Measurements from ENCODE around the gene MSI2.

Gene MSI2

GRCh38 chr17:57403236-57403635, 146.9 kb downstream of the MSI2 start:
- ChIA-PET POLR2A (interaction anchor here (1.0 kb wide), 1 partner anchor 25 kb away, joined by 3 read pairs; no protein-coding TSS in a partner anchor), CTCF (interaction anchor here (1.6 kb wide), 1 partner anchor 159 kb away, joined by 4 read pairs; no protein-coding TSS in a partner anchor)
- TF ChIP-seq ARNT (IDR thresholded peaks at IDR 0.05) (no peak), BHLHE40 (IDR thresholded peaks at IDR 0.05; ENCODE audit: borderline replicate concordance) (no peak), HDGF (IDR thresholded peaks at IDR 0.05; ENCODE audit: borderline replicate concordance) (no peak), LEF1 (IDR thresholded peaks at IDR 0.05; ENCODE audit: borderline replicate concordance) (no peak), ELF4 (IDR thresholded peaks at IDR 0.05) (no peak), PKNOX1 (IDR thresholded peaks at IDR 0.05) (no peak), FOXK2 (IDR thresholded peaks at IDR 0.05) (no peak), FOXM1 (IDR thresholded peaks at IDR 0.05; ENCODE audit: borderline replicate concordance) (no peak), ZNF384 (IDR thresholded peaks at IDR 0.05) (no peak), SUZ12 (IDR thresholded peaks at IDR 0.05) (no peak), SP1 (IDR thresholded peaks at IDR 0.05) (no peak), NFRKB (IDR thresholded peaks at IDR 0.05) (no peak)
- DNase-seq (ENCODE audit: extremely low spot score): no peak

GRCh38 chr17:57404073-57404472, 147.8 kb downstream of the MSI2 start:
- DNase-seq (ENCODE audit: extremely low spot score): no peak
- TF ChIP-seq TARDBP (IDR thresholded peaks at IDR 0.05) (no peak), ELF4 (IDR thresholded peaks at IDR 0.05) (no peak), HDGF (IDR thresholded peaks at IDR 0.05; ENCODE audit: borderline replicate concordance) (no peak), NFRKB (IDR thresholded peaks at IDR 0.05) (no peak), L3MBTL2 (conservative IDR thresholded peaks at IDR 0.05) (no peak), FOXM1 (IDR thresholded peaks at IDR 0.05; ENCODE audit: borderline replicate concordance) (no peak), ZNF384 (IDR thresholded peaks at IDR 0.05) (no peak), CTBP1 (IDR thresholded peaks at IDR 0.05; ENCODE audit: borderline replicate concordance) (no peak), BHLHE40 (IDR thresholded peaks at IDR 0.05; ENCODE audit: borderline replicate concordance) (no peak), LEF1 (IDR thresholded peaks at IDR 0.05; ENCODE audit: borderline replicate concordance) (no peak), ARNT (IDR thresholded peaks at IDR 0.05) (no peak), PKNOX1 (IDR thresholded peaks at IDR 0.05) (no peak), FOXA1 (IDR thresholded peaks at IDR 0.05) (no peak), SP1 (IDR thresholded peaks at IDR 0.05) (no peak), SUZ12 (IDR thresholded peaks at IDR 0.05) (no peak), FOXK2 (IDR thresholded peaks at IDR 0.05) (no peak)
- ChIA-PET POLR2A (no interaction called here), CTCF (interaction anchor here (1.6 kb wide), 1 partner anchor 161 kb away, joined by 3 read pairs; no protein-coding TSS in a partner anchor)

GRCh38 chr17:57404795-57405490, 148.6 kb downstream of the MSI2 start:
- ChIA-PET CTCF (interaction anchor here (0.6 to 1.6 kb wide), 3 partner anchors 43 to 162 kb away, joined by 3 to 4 read pairs (median 3); no protein-coding TSS in a partner anchor), POLR2A (interaction anchor here (0.8 to 1.0 kb wide), 2 partner anchors 8 to 23 kb away, joined by 3 read pairs; no protein-coding TSS in a partner anchor)
- DNase-seq (ENCODE audit: extremely low spot score): no peak
- no peak for TF ChIP-seq CTBP1 (IDR thresholded peaks at IDR 0.05; ENCODE audit: borderline replicate concordance)
- no peak for TF ChIP-seq L3MBTL2 (conservative IDR thresholded peaks at IDR 0.05)
- TF ChIP-seq HDGF (IDR thresholded peaks at IDR 0.05; ENCODE audit: borderline replicate concordance): no peak
- TF ChIP-seq FOXK2 (IDR thresholded peaks at IDR 0.05): no peak
- no peak for TF ChIP-seq BHLHE40 (IDR thresholded peaks at IDR 0.05; ENCODE audit: borderline replicate concordance)
- no peak for TF ChIP-seq ZNF384 (IDR thresholded peaks at IDR 0.05)
- no peak for TF ChIP-seq SUZ12 (IDR thresholded peaks at IDR 0.05)
- TF ChIP-seq FOXA1 (IDR thresholded peaks at IDR 0.05): no peak
- no peak for TF ChIP-seq SP1 (IDR thresholded peaks at IDR 0.05)
- no peak for TF ChIP-seq ELF4 (IDR thresholded peaks at IDR 0.05)
- TF ChIP-seq TARDBP (IDR thresholded peaks at IDR 0.05): no peak
- no peak for TF ChIP-seq PKNOX1 (IDR thresholded peaks at IDR 0.05)
- TF ChIP-seq FOXM1 (IDR thresholded peaks at IDR 0.05; ENCODE audit: borderline replicate concordance): no peak
- no peak for TF ChIP-seq NFRKB (IDR thresholded peaks at IDR 0.05)
- no peak for TF ChIP-seq ARNT (IDR thresholded peaks at IDR 0.05)
- TF ChIP-seq LEF1 (IDR thresholded peaks at IDR 0.05; ENCODE audit: borderline replicate concordance): no peak

GRCh38 chr17:57405491-57406072, 149.3 kb downstream of the MSI2 start:
- DNase-seq (ENCODE audit: extremely low spot score): no peak
- TF ChIP-seq L3MBTL2 (conservative IDR thresholded peaks at IDR 0.05) (no peak), CTBP1 (IDR thresholded peaks at IDR 0.05; ENCODE audit: borderline replicate concordance) (no peak)
- POLR2A ChIA-PET: interaction anchor here (0.8 to 1.0 kb wide), 2 partner anchors 8 to 23 kb away, joined by 3 read pairs; no protein-coding TSS in a partner anchor
- CTCF ChIA-PET: interaction anchor here (0.6 to 1.6 kb wide), 3 partner anchors 44 to 163 kb away, joined by 3 to 4 read pairs (median 3); no protein-coding TSS in a partner anchor

GRCh38 chr17:57406131-57406980, 150.0 kb downstream of the MSI2 start:
- POLR2A ChIA-PET: no interaction called here
- DNase-seq (ENCODE audit: extremely low spot score): no peak
- TF ChIP-seq TARDBP (IDR thresholded peaks at IDR 0.05): no peak
- TF ChIP-seq L3MBTL2 (conservative IDR thresholded peaks at IDR 0.05): no peak
- no peak for TF ChIP-seq FOXK2 (IDR thresholded peaks at IDR 0.05)
- TF ChIP-seq BHLHE40 (IDR thresholded peaks at IDR 0.05; ENCODE audit: borderline replicate concordance): no peak
- TF ChIP-seq CTBP1 (IDR thresholded peaks at IDR 0.05; ENCODE audit: borderline replicate concordance): no peak
- TF ChIP-seq ARNT (IDR thresholded peaks at IDR 0.05): no peak
- no peak for TF ChIP-seq HDGF (IDR thresholded peaks at IDR 0.05; ENCODE audit: borderline replicate concordance)
- no peak for TF ChIP-seq ELF4 (IDR thresholded peaks at IDR 0.05)
- no peak for TF ChIP-seq SUZ12 (IDR thresholded peaks at IDR 0.05)
- no peak for TF ChIP-seq LEF1 (IDR thresholded peaks at IDR 0.05; ENCODE audit: borderline replicate concordance)
- CTCF ChIA-PET: no interaction called here

Data from HEK293T (cell line).